H1 (cell line): ENCODE measurements around the gene KRR1. TPM values are rescaled to one million over a fixed set of nuclear protein-coding genes. Genes with fewer than 3 reads are reported as not detected.
A peak's percentile ranks its signal among the peaks of the same experiment; 100 is the strongest.

Experiments
- BRCA1 ChIP-seq: IDR thresholded peaks from 2 replicates; pipeline ENCODE4 v1.6.1; 2012; ENCODE audit warnings: low read depth, low read length, improper control_type of control experiment
- CHD2 ChIP-seq: IDR thresholded peaks from 2 replicates; pipeline ENCODE4 v1.6.1; 2012; ENCODE audit warnings: low read length, improper control_type of control experiment
- CTCF ChIP-seq, 3 experiments: IDR thresholded peaks; 1 replicate in 2 of 3; 2 replicates in 1 of 3; pipeline versions ENCODE4 v1.5.1 to v1.6.1; 2011; ENCODE audit warnings: low read length in 3 of 3, mild to moderate bottlenecking in 3 of 3, inconsistent platforms in 2 of 3, low read depth in 1 of 3, moderate library complexity in 1 of 3; ENCODE audit not compliant: insufficient read depth in 1 of 3; ENCODE audit errors: control extremely low read depth in 1 of 3
- HDAC2 ChIP-seq, 2 experiments: fragments of 300-600 bp in 1 of 2; sonication (generic) in 1 of 2; IDR thresholded peaks; 2 replicates each; pipeline ENCODE4 v1.6.1; 2011 to 2012; ENCODE audit warnings: low read depth in 2 of 2, low read length in 2 of 2, mild to moderate bottlenecking in 2 of 2, moderate library complexity in 2 of 2, borderline replicate concordance in 1 of 2, inconsistent platforms in 1 of 2
- JUN ChIP-seq: IDR thresholded peaks from 2 replicates; pipeline ENCODE4 v1.6.1; 2011; ENCODE audit warnings: low read depth, mild to moderate bottlenecking, improper control_type of control experiment, low read length
- NRF1 ChIP-seq: IDR thresholded peaks from 2 replicates; pipeline ENCODE4 v1.6.1; 2011; ENCODE audit warnings: mild to moderate bottlenecking, low read depth, low read length, improper control_type of control experiment
- POLR2A ChIP-seq, 2 experiments: IDR thresholded peaks; 1 replicate in 1 of 2; 2 replicates in 1 of 2; pipeline ENCODE4 v1.6.1; 2011; ENCODE audit warnings: low read depth in 2 of 2, low read length in 2 of 2, mild to moderate bottlenecking in 2 of 2; ENCODE audit errors: control extremely low read depth in 1 of 2
- RBBP5 ChIP-seq: IDR thresholded peaks from 2 replicates; pipeline ENCODE4 v1.7.1; 2012; ENCODE audit warnings: low read depth, mild to moderate bottlenecking, inconsistent platforms, low read length, moderate library complexity, borderline replicate concordance
- RFX5 ChIP-seq: IDR thresholded peaks from 2 replicates; pipeline ENCODE4 v1.6.1; 2011; ENCODE audit warnings: low read depth, low read length, improper control_type of control experiment, borderline replicate concordance
- SIRT6 ChIP-seq: IDR thresholded peaks from one replicate; pipeline ENCODE4 v1.7.1; 2012; ENCODE audit warnings: low read length, inconsistent platforms
- SIX5 ChIP-seq: IDR thresholded peaks from 2 replicates; pipeline ENCODE4 v1.6.1; 2011; ENCODE audit warnings: mild to moderate bottlenecking, low read depth, low read length
- SUZ12 ChIP-seq: fragments of 200-600 bp; sonication (generic); IDR thresholded peaks from 2 replicates; pipeline ENCODE4 v1.6.1; 2012; ENCODE audit warnings: mild to moderate bottlenecking, inconsistent platforms, low read length, moderate library complexity, mixed read lengths
- TAF1 ChIP-seq: IDR thresholded peaks from 2 replicates; pipeline ENCODE4 v1.6.1; 2011; ENCODE audit warnings: mild to moderate bottlenecking, low read depth, low read length
- TCF12 ChIP-seq: IDR thresholded peaks from 2 replicates; pipeline ENCODE4 v1.6.1; 2011; ENCODE audit warnings: low read depth, mild to moderate bottlenecking, low read length
- TEAD4 ChIP-seq: IDR thresholded peaks from 2 replicates; pipeline ENCODE4 v1.6.1; 2012; ENCODE audit warnings: low read depth, low read length, inconsistent platforms, mixed read lengths
- polyA plus RNA-seq, 7 experiments: library from polyadenylated mRNA; depleted of rRNA in 3 of 7; stranded (reverse) in 5 of 7; unstranded in 2 of 7; fragments of >200 nt in 5 of 7; fragments of 200-250 nt in 2 of 7; gene quantifications; 1 replicate in 5 of 7; 2 replicates in 1 of 7; 4 replicates in 1 of 7; pipeline versions ENCODE4 v1.2.1 to v1.2.3, GENCODE V29; 2011 to 2013; ENCODE audit warnings: missing spikeins in 2 of 7, mixed read lengths in 2 of 7
- total RNA-seq: library from RNA; stranded (reverse); fragmentation: NEBNext Ultra II Directional; extraction: Animal tissue kit (Norgen Biotek cat#: 25700); gene quantifications from 2 replicates; pipeline ENCODE4 v1.2.1, GENCODE V29; 2021

Gene KRR1
- total and polyA plus RNA-seq, 2 of the 8 experiments (the other 6 are each of a cell fraction or from before 2014, with no cell fraction given) = 6.1 to 80.1 TPM

- TF ChIP-seq SUZ12 = no peak
- TF ChIP-seq TEAD4 = peak; percentile 70; the same call in 1 of the 2 replicates
- peak in 1 of 2 experiments; percentile 92; a peak in 1 of 4 replicates for TF ChIP-seq HDAC2 (IDR thresholded peaks at IDR 0.05; ENCODE audit: borderline replicate concordance in 1 of 2, low read depth in 2 of 2, low read length in 2 of 2)
- peak; percentile 83 for TF ChIP-seq RBBP5
- TF ChIP-seq POLR2A (IDR thresholded peaks at IDR 0.05; ENCODE audit: control extremely low read depth in 1 of 2, low read depth in 2 of 2, low read length in 2 of 2) = peak in 1 of 2 experiments; percentile 92; a peak in 2 of 3 replicates
- peak; percentile 81 for TF ChIP-seq CHD2
- 0 out of 2 replicates have a peak, but pooled peaks have one; percentile 15 for TF ChIP-seq BRCA1
- peak; percentile 81 for TF ChIP-seq SIX5
- TF ChIP-seq SIRT6 = no peak
- no peak for TF ChIP-seq RFX5
- TF ChIP-seq JUN = 0 out of 2 replicates have a peak, but pooled peaks have one; percentile 59
- peak; percentile 53 for TF ChIP-seq NRF1
- peak; percentile 99 for TF ChIP-seq TAF1
- no peak for TF ChIP-seq TCF12
- TF ChIP-seq CTCF (IDR thresholded peaks at IDR 0.05; ENCODE audit: control extremely low read depth in 1 of 3, insufficient read depth in 1 of 3, low read depth in 1 of 3, low read length in 3 of 3) = no peak
- TF ChIP-seq, all 59 proteins: peak for 30
These were observed at the start of gene KRR1 (continued) for GRCh38 chr12:75511116-75512048.
